Inferior parietal cortex (tissue), 1 donor: ENCODE data around the gene GFOD1.

Experiments
- DNase-seq: peaks from one replicate; pipeline ENCODE4 v3.0.0-alpha.2; 2016; ENCODE audit errors: extremely low spot score

GFOD1 gene

DNA sequence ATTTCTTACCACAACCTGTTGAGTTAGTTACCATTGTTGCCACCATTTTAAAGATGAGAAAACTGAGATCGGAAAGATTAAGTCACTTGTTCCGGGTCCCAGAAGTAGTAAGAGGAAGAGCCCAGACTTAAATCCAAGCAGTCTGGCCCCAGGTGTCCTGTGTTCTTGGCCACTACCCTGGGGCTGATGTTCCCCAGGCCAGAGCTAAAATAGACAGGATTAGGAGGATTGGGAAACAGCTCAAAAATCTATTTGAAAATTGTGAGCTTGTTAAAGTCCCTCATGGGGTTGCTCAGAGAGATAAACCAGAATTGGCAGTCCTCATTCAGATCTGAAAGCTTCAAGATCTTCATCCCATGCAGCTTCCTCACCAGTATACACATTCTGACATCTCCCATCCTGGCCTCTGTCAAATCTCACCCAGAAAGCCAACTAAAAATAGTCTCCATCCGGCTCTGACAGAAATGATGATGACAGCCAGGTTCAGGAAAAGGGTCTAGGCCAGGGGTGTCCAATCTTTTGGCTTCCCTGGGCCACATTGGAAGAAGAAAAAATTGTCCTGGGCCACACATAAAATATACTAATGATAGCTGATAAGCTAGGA is 62.0 kb downstream of the GFOD1 start:
- DNase-seq = no peak

- DNase-seq = no peak
These were observed 64.1 kb downstream of the GFOD1 start for GRCh38 chr6:13423252-13423651.

DNA sequence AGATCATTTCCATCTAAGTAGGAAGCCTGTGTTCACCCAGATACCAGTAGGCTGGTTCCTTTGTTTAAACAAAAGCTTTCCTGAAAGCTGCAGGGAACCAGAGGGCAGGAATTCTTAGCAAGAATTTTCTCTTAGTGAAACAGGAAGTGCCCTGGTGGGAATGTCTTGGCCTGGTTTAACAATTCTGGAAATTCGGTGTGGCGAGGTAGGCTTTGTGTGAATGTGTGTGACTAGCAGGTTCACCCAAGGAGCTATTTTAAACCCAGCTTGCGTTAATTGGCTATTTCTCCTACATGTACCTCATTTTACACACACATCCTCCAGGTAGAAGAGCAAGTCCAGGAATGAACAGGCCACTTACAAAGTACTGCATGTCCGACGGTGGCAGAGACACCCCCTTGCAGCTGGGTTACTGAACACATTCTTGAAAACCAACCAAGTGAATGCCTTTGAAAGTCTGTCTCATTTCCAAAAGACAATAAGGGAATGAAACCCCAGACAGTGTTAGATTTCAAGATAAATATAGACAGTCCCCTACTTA is 64.6 kb downstream of the GFOD1 start:
- no peak for DNase-seq

GRCh38 chr6:13421425-13422059 is 65.9 kb downstream of the GFOD1 start:
- DNase-seq = no peak

- DNase-seq = no peak
These were observed 67.1 kb downstream of the GFOD1 start for GRCh38 chr6:13420269-13420668.

DNA sequence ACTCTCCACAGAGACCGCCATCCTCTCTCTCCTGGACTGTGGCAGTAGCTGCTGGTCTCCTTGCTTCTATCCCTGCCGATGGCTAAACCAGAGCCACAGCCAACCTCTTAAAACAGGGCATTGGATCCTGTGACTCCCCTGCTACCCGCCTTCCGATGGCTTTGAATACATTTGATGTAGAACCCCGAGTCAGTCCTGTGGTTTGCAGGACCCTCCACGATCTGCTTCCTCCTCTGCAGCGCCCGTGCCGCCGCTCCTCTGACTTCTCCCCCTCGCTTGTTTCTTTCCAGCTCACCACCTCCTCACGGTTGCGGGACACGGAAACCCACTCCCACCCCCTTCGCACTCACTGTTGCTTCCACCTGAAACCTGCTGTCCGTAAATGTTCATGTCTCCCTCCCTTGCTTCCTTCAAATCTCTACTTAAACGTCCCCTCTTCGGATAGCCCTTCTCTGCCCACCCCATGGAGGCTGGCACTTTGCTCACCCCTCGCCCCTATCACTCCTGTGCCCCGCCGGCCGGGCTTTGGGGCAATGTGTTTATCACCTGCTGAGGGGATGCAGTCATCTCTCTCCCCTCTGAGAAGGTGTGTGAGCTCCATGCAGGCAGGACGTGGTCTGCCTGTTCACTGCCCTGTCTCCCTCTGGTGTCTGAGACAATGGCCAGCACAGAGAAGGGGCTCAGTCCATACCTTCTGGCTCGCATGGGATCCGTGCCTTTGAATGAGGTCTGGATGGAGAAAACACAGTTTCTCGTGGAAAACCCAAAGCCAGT is 67.8 kb downstream of the GFOD1 start:
- DNase-seq = no peak

DNA sequence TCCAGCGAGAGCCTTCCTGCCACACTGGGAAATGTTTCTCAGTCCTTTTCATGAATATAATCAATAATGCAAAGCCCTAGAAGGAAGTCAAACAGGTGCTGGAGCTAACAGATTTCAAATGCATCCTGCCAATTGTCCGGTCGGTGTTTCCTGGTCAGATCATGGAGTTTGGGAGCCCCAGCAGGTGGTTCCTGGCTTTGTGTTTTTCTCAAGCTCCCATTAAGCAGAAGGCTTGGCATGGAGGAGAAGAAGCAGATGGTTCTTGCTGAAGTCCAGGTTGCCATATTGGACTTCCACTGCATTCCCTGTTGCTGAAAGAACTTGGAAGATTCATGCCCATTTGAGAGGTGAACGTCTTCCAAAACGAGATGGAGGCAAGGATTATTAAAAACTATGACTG is 68.6 kb downstream of the GFOD1 start:
- DNase-seq = no peak

GRCh38 chr6:13417954-13418353 is 69.4 kb downstream of the GFOD1 start:
- DNase-seq = no peak

DNA sequence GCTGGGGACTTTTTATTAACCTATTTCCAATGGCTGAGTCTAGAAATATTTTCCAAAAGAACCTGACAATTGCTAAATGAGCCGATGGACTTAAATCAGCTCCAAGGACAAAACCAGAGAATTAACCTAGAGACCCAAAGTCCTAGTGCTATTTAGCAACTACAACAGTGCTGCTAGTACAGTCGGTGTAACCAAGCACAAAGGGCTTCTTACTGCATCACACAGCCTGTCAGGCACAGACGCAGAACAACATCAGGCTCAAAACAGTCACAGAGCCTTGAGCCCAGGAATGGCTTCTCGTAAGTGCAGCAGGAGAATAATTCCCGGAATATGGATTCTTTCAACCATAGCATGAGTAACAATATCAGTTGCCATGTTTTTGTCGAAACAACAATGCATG is 70.0 kb downstream of the GFOD1 start:
- DNase-seq = no peak

- DNase-seq = no peak
These were observed 72.1 kb downstream of the GFOD1 start for GRCh38 chr6:13415283-13415682.

- DNase-seq = peak; percentile 73
These were observed 73.4 kb downstream of the GFOD1 start for GRCh38 chr6:13413900-13414555.

DNA sequence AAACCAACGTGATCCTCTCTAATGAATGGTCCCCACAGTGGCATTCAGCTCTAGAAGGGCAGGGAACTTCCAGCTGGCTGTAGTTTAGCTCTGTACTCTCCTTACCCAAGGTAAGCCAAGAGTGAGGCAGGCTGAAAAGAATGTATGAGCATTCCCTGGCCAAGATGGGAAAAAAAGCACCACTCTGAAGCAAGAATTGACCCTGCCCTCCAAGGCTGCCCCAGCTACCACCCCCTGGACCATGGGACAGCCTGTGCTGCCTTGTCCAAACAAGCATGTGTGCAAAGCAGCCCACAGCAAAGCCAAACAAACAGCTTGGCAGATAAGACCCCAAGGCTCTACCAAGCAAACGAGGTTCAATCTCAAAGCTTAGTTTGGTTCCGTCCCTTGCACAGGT is 73.9 kb downstream of the GFOD1 start:
- no peak for DNase-seq

DNA sequence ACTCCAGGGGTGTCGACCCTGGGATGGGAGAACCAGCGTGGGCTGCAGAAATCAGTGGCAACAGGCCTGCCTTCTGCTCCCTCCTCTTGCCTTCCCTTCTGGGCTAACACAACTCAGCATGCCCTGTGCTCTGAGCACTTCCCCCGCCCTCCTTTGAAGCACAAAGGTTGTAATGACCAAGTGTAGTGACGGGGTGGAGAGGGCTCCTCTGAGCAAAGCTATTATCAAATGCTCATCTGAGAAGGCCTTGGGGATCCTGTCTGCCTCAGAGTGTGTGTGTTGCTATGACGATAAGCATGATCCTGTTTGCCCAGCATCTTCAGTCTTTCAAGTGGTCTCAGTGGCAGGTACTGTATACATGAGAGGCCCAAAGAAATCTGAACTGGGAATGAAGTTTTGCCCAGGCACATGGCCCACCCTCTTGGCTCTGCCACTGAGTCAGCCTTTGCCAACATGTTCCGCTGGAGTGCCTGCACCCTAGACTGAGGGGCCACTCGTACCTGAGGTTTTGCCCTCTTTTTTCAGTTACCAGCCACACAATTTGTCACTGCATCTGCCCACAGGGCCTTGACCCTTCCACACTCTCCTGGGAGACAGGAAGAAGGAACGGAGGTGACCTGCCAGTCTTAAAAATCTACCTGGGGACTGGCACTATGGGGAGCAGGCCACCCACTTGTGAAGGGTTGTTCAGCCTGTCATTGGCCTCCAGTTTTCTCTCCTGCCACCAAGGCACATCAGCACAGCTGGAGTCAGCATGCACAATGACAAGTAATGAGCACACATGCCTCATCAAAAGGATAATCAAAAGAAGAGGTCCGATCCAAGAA is 74.5 kb downstream of the GFOD1 start:
- no peak for DNase-seq

DNA sequence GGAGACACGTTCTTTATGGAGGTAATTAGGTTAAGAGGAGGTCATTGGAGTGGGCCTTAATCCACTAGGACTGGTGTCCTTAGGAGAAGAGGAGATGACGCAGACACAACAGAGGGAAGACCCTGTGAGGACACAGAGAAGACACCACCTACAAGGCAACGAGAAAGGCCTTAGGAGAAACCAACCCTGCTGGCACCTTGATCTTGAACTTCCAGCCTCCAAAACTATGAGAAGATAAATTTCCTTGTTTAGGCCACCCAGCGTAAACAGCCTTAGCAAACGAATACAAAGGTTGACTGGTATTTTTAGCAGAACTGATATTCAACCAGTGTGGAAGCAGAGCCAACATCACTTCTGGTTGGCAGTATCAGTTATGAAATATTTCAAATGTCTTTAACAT is 75.2 kb downstream of the GFOD1 start:
- no peak for DNase-seq

- DNase-seq = no peak
These were observed 75.9 kb downstream of the GFOD1 start for GRCh38 chr6:13411484-13411883.

DNA sequence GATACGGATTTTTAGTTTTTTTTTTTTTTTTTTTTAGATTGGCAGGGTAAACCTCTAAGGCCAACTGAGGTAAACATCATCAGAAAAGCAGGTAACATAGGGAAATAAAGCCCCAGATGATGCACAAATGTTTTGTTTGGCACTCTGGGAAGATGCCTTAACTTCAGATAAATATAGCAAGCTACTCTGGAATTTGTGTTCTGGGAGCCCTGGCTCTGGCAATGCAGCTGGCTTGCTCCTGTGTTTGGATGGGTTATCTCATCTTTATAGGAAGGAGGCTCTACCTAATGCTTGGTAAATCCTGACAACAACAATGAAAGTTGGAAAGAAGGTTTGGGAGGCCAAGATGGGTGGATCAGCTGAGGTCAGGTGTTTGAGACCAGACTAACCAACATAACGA is 77.4 kb downstream of the GFOD1 start:
- DNase-seq = no peak

DNA sequence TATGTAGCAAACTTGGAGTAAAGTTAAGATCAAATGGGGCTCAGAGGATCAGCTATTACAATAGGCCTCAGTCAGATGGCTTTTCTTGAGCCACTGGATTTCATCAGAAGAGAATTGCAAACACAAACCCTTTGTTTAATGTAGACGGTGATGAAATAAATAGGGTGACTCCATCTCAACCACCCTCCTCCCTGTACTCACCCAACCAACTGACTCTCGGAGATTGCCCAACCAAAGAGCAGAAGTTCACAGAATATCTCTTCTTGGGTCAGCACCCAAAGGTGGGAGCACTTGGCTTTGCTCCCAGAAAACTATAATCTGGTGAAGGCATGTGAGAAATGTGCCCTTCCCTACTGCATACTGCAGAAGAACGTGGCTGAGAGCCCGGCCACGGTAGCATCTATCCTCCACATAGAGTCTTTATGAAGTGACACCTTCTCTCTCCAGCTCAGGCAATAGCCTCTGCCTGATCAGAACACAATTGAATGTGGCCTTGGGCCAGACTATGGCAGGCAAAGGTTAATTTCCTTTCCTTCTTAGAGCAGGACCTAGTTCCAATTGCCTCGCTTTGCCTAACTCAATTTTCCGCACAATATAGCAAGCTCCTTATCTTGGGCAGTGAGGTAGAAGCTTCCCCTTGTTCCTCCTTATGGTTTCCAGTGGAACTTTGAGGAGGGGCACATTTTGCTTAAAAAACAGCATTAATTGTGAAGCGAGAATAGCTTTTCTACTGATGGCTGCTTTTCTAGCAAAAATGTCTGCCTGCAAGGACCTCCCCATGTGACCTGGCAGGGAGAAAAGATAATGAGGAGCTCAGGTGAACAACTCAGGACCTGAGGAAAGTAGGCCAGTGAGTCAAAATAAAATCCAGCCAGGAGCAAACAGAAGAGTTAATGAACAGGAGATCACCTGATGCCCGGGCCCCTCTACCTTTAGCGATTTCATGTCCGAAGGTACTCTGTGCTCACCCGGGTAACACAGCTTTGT is 79.4 kb downstream of the GFOD1 start:
- no peak for DNase-seq

GRCh38 chr6:13407368-13407708 is 80.1 kb downstream of the GFOD1 start:
- no peak for DNase-seq

- peak; percentile 86 for DNase-seq
These were observed 80.6 kb downstream of the GFOD1 start for GRCh38 chr6:13406781-13407180.

GRCh38 chr6:13405961-13406477 is 81.4 kb downstream of the GFOD1 start:
- no peak for DNase-seq
